Measurements from ENCODE around the gene ZNF319.

The ZNF319 gene

GRCh38 chr16:57951204-57951960 lies 49.1 kb downstream of the ZNF319 start:
- DNase-seq, result no peak

GRCh38 chr16:57950382-57950781 lies 50.1 kb downstream of the ZNF319 start:
- DNase-seq, result no peak

- DNase-seq, result no peak
These were observed 50.8 kb downstream of the ZNF319 start for GRCh38 chr16:57949595-57950238.

GRCh38 chr16:57949013-57949412 lies 51.5 kb downstream of the ZNF319 start:
- DNase-seq, result no peak

- no peak for DNase-seq
These were observed 52.4 kb downstream of the ZNF319 start for GRCh38 chr16:57948027-57948426.

- DNase-seq, result no peak
These were observed 53.2 kb downstream of the ZNF319 start for GRCh38 chr16:57947261-57947660.

- no peak for DNase-seq
These were observed 54.2 kb downstream of the ZNF319 start for GRCh38 chr16:57946181-57946801.

- DNase-seq, result no peak
These were observed 54.7 kb downstream of the ZNF319 start for GRCh38 chr16:57945740-57946138.

GRCh38 chr16:57944970-57945739 lies 55.3 kb downstream of the ZNF319 start:
- no peak for DNase-seq
